Urothelium cell line (cell line): ENCODE data around the gene MBTD1.
"Not testable (repeated sequence)": the region's sequence is repeated elsewhere in the genome, so short reads cannot be mapped to it uniquely, and the experiment has no call there.

Experiments used
- DNase-seq: peaks from one replicate; pipeline ENCODE4 v3.0.0; 2011; ENCODE audit warnings: low spot score, mixed read lengths
- FAIRE-seq: peaks from 2 replicates; lab custom pipeline; 2011; peaks lifted over from hg19 to GRCh38; lab: Jason Lieb, UNC

The MBTD1 gene

DNA sequence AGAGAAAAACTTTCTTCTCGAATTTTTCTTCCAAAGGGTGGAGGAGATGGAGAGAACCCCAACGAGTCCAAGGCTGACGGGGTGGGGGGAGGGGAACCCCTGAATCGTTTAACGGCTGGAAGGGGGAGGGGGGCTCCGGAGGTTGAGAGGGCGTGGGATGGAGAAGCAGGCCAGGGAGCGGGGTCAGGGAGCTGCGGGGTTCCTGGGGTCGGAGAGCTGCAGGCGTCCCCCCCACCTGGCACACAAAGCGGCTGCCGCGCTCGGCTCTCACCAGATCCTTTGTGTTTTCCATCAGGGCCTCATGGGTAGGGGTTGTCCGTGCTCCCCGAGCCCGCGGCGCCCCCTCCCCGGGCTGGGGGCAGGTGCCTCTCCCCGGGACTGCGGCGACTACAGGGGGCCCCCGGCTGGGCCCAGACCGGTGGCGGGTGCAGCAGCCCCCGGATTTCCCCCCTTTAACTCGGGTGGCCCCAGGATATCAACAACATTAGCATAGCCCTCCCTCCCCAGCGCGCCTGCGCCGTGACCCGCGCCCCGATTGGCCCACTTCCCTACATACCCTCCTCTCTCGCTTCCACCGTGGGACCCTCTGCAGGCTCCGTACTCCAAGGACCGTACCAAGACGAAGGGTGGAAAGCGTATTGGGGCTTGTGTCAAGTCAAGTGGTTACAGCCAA, at the start of gene MBTD1:
Gene MBTD1, minus strand, starts transcription at position 486 of the 673 bp plus-strand sequence. CDS start 34,888 bp downstream, outside the sequence.
- peak; percentile 23 for FAIRE-seq
- peak; percentile 97 for DNase-seq

DNA sequence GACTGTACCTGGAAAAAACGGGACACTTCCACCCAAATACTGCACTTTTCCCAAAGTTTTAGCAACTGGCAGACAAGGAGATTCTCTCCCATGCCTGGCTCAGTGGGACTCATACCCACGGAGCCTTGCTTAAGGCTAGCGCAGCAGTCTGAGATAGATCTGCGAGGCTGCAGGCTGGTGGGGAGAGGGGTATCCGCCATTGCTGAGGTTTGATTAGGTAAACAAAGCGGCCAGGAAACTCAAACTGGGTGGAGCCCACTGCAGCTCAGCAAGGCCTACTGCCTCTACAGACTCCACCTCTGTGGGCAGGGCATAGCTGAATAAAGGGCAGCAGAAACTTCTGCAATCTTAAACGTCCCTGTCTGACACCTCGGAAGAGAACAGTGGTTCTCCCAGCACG, 45.3 kb upstream of the MBTD1 start:
- FAIRE-seq (no peak), DNase-seq (no peak)

DNA sequence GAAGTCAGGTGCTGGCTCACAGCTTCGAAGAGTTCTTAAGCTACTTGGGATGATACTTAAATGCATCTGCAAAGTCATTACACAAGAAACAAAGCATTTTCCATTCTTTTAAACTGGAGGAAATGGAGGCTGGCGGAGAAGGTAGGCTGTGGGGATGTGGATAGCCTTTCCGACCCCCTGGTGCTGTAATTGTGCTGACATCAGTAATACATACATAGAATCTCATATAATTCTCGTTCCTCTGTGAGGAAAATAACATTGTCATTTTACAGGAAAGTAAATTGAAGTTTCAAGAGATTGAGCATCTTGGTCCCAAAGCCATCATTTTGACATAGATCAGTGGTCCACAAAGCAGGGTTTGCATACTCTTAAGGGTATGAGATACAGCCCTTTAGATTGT, 40.0 kb upstream of the MBTD1 start:
- no peak for FAIRE-seq
- no peak for DNase-seq

DNA sequence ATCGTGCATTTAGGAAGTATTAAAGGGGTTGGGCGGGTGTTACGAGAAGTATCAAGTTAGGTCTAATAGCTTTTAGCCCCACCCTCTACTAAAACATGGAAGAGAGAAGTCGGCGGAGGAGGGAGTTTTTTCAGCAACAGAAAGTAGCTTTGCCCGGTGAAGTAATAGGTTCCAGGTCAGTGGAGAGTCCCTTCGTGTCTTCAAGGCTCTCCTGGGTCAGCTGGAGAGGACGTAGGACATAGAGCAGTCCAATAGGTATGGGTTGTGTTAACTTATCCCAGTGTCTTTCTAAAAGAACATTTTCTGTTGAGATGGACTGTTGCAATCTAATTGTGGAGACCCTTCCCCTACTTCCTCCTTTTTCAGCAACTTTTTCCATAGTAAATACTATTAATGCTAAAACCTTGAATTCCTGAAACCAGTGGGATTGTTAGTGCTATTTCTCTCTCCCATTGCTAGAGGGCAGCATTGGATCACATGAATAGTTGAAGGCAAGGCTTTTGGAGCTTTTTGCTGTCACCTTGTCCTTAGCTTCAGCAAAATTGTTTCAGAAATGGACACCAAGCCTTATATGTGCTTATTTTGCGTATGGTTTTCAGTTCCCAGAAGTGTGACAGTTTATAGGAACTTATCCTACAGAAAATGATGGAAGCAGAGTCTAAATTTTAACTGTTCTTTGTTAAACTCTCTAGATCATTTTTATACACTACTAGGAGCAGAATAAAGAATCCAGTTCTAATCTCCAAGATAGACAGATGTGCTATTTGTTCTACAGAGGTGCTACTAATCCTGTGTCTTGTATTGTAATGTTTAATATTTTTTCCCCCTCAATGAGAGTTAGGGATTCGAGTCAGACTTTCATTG, 38.9 kb upstream of the MBTD1 start:
- DNase-seq (peak; percentile 46), FAIRE-seq (no peak)

DNA sequence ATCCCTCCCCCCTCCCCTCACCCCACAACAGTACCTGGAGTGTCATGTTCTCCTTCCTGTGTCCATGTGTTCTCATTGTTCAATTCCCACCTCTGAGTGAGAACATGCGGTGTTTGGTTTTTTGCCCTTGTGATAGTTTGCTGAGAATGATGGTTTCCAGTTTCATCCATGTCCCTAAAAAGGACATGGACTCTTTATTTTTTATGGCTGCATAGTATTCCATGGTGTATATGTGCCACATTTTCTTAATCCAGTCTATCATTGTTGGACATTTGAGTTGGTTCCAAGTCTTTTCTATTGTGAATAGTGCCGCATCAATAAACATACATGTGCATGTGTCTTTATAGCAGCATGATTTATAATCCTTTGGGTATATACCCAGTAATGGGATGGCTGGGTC, 34.5 kb upstream of the MBTD1 start:
- FAIRE-seq, DNase-seq: not testable (repeated sequence)

DNA sequence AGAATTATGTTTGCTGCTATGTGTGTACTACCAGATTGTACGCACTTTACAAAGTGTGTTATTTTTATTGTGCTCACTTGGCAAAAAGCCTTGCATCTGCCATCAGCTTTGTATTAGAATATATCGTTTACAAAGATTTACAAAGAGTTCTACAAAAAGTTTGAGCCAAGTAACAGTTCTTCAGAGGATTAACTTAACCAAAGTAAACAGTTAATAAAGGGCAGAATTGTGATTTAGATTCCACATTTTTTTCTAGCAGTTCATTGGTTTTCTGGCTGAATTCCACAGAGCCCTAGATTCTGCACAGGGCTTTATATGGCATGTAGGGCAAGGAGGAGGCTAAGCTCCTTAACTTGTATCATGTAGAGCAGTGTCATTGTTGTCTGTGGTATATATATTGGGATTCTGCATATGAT, 29.9 kb upstream of the MBTD1 start:
- DNase-seq = no peak
- FAIRE-seq = no peak

DNA sequence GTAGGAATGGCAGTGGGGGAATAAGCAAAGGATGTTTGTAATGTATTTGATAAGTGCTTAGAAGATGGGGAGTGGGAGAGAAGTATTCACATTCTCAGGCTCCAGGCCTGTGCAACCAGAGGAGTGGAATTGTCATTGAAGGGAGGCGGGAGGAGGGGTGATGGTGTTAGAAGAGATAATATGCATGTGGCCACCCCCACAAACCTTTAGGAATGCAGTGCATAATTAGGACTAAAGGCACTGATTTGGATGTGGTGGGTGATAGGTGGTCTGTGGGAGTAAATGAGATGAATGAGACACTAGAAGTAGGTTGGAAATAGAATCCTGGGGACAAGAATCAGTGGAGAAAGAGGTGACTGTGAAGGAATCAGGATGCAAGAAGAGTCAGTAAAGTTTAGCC, 27.6 kb upstream of the MBTD1 start:
- no peak for DNase-seq
- FAIRE-seq = no peak

DNA sequence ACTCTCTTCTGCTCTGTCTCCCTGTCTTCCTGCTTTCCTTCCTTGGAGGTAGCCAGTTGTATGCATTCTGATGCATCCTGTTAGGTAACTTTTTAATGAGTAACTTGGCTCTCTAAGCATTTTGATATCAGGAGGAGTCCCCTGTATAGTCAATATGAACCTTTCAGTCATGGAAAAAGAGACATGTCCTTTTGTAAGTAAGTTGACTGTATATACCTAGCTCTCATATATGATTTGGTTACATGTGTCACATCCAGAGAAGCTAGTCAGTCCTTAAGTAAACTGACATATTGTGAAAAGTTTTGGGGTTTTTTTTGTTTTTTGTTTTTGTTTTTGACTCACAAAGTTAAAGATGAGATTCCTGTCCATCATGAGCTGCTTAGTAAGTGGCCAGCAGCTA, 19.3 kb upstream of the MBTD1 start:
- FAIRE-seq (no peak), DNase-seq (no peak)

DNA sequence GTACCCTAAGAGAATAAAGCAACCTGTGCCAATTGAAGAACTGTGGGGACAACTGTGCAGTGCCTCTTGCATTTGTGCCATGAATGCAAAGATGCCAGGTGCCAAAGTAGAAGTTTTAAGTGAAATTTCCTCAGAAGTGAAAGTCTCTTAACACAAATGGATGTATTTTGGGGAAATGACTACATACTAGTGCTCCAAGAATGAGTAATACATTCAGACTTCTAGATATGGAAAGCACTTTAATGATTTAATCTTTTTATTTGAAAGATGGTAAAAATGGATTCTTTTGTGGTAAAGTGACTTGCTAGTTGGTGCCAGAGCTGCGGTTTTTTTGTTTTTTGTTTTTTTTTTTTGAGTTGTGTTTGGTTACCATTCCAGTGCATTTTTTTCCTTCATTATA, 15.5 kb upstream of the MBTD1 start:
- no peak for DNase-seq
- no peak for FAIRE-seq

DNA sequence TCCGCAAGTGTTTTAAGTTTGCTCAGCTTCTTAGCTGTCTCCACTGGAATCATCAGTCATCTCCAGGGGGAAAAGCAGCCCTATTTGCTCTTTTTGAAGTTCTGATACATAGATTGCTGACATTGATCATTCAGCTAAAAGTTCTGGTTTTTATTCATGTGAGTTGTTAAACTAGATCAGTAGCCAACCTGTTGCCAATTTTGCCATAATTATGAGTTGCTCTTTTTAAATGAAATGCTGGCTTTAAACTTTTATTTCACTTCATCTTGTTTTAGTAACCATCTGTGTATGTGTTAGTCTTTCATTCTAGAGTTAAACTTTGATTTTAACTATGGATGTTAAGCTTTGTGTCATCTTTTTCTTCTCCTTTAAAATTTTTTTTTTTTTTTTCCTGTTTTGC, 13.0 kb upstream of the MBTD1 start:
- no peak for FAIRE-seq

DNA sequence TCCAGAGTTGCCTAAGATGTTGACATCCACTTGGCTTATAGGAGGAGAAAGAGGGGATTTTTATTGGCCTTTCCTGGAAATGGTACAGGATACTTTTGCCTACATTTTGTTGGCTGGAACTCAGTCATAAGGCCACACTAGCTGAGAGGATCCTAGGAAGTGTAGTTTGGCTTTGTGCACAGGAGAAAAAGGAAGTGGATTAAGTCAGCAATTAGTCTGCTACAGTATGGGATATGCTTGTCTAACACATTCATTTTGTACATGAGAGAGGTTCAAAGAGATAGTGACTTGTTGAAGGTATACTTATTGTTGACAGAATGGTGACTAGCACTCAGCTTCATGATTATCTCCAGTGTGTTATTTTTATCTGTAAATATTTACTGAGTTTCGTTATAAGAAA, 10.8 kb upstream of the MBTD1 start:
- no peak for FAIRE-seq
- DNase-seq = no peak

More for the DNA sequence above, 13.0 kb upstream of the MBTD1 start:
- no peak for DNase-seq

DNA sequence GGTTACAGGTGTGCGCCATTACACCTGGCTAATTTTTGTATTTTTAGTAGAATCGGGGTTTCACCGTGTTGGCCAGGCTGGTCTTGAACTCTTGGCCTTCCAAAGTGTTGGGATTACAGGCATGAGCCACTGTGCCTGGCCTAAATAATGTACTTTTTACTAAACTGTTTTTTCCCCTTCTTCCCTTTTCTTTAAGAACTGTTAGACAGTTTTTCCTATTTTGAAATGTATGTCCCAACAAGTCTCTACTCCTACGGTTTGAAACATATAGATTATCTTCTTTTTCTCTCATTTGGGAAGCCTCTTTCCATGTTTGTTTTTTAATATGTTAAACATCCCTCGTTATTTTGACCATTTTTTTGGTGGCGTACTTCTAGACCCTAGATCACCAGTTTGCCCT, 10.1 kb upstream of the MBTD1 start:
- FAIRE-seq = no peak
- DNase-seq = no peak

DNA sequence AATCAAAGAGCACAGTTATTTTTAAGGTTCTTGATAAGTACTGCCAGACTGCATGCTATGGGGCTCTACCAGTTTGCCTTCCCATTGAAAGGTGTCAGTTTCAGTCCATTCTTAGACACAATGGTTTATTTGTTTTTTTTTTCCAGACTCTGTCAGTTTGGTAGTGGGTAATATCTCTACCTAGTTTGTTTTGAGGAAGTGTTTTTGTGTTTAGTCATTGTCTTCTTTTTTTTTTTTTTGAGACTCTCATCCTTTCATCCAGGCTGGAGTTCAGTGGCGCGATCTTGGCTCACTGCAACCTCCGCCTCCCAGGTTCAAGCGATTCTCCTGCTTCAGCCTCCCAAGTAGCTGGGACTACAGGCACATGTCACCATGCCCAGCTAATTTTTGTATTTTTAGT, 4.6 kb upstream of the MBTD1 start:
- not testable (repeated sequence) for FAIRE-seq
- DNase-seq = peak; percentile 18

DNA sequence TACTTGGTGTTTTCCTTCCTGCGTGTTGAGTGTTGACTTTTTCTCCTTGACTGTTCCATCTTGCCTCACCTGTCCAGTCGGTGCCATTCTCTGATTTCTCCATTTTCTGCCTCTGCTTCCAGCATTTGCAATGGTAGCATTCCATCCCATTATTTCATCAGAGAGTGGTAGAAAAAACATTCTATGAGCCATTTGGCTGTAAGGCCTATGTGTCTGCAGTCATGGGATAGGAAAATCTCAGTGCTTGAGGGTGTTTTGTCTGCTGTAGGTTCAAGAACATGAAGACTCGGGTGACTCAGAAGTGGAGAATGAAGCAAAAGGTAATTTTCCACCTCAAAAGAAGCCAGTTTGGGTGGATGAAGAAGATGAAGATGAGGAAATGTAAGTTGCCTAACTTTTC, 3.2 kb upstream of the MBTD1 start:
- no peak for FAIRE-seq
- no peak for DNase-seq

DNA sequence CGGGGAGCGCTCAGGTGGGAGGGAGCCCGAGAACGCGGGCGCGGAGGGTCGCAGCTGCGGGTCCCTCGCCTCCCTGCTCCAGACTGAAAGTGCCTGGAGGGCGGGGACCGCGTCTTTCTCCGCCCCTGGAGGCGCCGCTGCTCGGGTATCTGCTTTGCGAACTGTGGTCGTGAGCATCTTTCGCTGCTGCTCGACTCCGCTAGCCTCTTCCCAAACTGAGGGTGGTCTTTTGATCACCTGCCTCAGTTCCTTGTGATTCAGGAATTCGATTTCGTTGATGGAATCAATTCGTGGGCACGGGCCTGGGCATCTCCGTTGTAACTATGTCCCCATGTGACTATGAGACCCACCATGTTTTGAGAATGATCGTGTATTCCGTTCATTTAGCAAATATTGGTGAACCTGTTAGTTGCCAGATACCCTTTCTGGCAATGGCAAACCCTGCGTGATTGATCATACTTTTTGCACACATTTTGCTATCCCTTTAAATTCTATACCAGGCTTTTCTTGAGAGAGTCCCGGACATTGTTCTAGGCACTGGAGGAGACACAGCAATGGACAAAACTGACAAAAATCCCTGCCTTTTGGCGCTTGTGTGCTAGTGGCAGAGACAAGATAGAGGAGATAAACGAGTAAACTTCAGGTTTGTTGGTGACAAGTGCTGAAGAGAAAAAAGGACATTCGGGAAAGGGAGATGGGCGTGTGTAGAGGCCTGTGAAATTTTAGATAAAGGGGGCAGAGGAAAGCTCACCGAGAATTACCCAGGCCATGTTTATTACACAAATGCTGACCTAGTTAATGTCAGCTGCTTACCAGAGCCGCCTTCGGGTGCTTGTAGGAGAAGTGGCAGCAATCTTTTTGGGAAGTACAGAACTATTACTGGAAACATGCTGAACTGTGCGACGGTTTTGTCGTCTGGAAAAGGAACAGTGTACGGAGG, 1.4 kb upstream of the MBTD1 start:
- DNase-seq (no peak), FAIRE-seq (no peak)

DNA sequence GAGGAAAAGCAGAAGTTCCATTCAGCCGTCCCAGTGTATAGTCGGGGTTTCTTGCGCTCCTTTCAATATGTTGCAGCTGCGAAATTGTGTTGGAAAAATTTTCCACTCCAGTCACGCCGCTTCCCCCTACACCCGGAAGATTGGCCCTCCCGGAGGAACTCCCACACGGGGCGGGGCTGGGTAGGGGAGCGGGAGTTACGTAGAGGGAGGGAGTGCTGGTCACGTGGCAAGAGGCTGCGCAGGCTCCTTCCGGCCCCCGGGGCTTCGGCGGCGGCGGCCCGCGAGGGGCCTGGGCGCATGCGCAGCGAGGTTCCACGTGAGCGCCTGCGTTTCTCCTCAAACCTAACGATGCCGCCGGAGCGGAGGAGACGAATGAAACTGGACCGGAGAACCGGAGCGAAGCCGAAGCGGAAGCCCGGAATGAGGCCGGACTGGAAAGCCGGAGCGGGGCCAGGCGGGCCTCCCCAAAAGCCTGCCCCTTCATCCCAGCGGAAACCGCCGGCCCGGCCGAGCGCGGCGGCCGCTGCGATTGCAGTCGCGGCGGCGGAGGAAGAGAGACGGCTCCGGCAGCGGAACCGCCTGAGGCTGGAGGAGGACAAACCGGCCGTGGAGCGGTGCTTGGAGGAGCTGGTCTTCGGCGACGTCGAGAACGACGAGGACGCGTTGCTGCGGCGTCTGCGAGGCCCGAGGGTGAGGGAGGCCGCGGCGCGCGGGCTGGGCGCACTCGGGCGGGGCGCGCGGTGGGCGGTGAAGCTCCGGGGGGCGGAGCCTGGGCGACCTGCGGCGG, 581 bp upstream of the MBTD1 start, which contains the start of gene UTP18:
Gene UTP18, plus strand, starts transcription at position 310 of the 787 bp plus-strand sequence. Its CDS starts 39 bp downstream, at position 349.
- DNase-seq (peak; percentile 99), FAIRE-seq (no peak)

DNA sequence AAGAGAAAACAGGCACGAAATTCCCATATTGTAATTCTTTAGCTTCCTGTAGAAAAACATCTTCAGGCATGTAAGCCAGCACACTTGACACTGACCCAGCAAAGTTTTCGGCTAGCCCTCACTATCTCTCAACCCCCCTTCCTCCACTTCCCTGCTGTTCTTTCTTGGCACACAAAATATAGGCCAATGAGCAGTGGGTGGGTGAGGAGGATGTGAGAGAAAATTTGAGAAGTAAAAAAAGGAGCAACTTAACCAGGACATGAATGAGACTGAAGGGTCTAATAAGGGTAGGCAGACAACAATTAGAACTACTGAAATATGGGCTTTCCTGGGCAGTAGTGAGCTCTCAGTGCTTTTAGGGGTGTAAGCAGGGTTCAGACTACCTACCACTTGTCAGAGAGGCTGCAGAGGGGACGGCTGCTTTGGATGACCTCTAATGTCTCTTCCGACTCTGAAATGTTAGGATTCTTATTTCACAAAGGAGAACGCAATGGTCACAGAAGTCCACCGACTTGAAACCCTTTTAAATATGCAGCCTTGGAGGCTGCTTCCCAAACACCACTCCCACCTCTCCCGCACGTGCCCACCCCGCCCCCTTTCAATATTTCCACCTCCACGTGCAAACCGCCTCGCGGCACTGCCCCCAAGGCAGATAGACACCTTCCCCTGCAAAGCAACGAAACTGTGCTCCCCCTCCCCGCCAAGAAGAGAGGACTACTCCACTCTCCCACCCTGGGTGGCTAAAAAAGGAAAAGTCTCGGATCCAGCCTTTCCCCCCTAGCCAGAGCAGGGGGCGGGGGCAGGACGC, 889 bp downstream of the MBTD1 start:
- FAIRE-seq (no peak), DNase-seq (peak; percentile 12)

DNA sequence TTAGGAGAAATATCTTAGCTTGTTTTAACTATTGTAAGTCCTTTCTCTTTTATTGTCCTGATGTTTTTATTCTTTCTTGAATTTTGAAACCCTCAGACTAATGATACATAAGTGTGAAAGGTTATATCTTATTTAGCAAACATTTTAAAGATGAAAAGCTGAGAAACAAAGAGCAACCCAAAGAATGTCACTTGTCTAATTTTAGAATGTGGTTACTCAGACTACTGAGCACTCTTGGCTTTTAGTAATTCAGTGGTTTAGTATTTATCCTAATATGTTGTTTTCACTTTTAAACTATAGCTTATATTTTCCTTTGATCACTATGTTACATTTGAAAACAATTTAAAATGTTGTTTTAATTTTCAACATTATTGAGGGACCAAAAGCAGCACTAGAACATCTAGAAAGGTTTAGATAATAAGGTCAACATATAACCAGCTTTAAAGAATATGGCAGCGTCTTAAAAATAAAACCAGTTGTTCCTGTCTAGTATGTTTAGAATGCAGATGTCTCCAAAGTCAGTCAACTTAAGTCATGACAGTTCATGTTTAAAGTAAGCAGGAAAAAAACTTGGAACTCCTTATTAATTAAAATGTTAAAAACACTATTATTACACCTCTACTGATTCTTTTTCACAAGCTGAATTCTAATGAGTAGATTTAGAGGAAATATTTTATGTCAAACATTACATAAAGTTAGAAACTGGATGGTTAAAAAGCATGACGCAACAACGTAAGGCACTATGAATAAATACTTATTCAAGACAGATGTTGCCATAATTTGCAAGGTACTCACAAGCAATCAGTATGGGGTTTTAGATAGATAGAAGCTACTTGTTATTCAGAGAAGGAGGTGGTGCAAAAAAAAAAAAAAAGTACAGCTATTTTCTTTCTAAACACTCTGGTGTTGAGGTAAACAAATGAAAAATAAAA, 2.4 kb downstream of the MBTD1 start:
- DNase-seq (no peak), FAIRE-seq (no peak)
